HFFc6 (cell line): ENCODE results near the gene PCDH9. TPM values are rescaled to one million over a fixed set of nuclear protein-coding genes. Genes with fewer than 3 reads are reported as not detected.

Source experiments
- DNase-seq: peaks from one replicate; pipeline ENCODE4 v3.0.0-alpha.2; 2018
- H3K27ac Mint-ChIP-seq: 2 replicates; pipeline ENCODE4 v1.8.0; 2020; ENCODE audit warnings: mild to moderate bottlenecking, mixed read lengths
- H3K27me3 Mint-ChIP-seq: 2 replicates; pipeline ENCODE4 v1.8.0; 2021; ENCODE audit warnings: mild to moderate bottlenecking, moderate library complexity, mixed read lengths; ENCODE audit not compliant: insufficient read depth
- H3K36me3 Mint-ChIP-seq: 2 replicates; pipeline ENCODE4 v1.8.0; 2021; ENCODE audit warnings: low read depth, mixed read lengths
- H3K4me1 Mint-ChIP-seq: 2 replicates; pipeline ENCODE4 v1.8.0; 2020; ENCODE audit warnings: low read depth, mixed read lengths
- H3K4me3 Mint-ChIP-seq: 2 replicates; pipeline ENCODE4 v1.8.0; 2020; ENCODE audit warnings: mild to moderate bottlenecking, moderate library complexity, mixed read lengths
- H3K9me3 Mint-ChIP-seq: 2 replicates; pipeline ENCODE4 v1.8.0; 2020; ENCODE audit warnings: mild to moderate bottlenecking, mixed read lengths
- total RNA-seq, 6 experiments: library from RNA; stranded (reverse); fragmentation: NEBNext Ultra II Directional; extraction: Animal tissue kit (Norgen Biotek cat#: 25700); gene quantifications; 2 replicates in 1 of 6; 3 replicates in 5 of 6; pipeline ENCODE4 v1.2.3, GENCODE V29; 2021
- TF ChIP-seq, protein P1 (sequence below): fragments of 200-600 bp; sonication (generic); IDR thresholded peaks from 2 replicates; pipeline ENCODE4 v1.5.0; 2021; ENCODE audit warnings: antibody characterized with exemption, mild to moderate bottlenecking

PCDH9 gene
- total RNA-seq, 6 experiments from 2014 or later: 2.0 to 6.7 (median 2.6) TPM

GRCh38 chr13:66275416-66275815, 954.7 kb downstream of the PCDH9 start:
- no peak overlapping the region for H3K27ac Mint-ChIP-seq
- peaks cover 2% of the 10 kb centered on the region for H3K27me3 Mint-ChIP-seq
- H3K36me3 Mint-ChIP-seq: peaks cover 18% of the 10 kb centered on the region; the same call in 1 of the 2 replicates
- peaks cover 23% of the 10 kb centered on the region for H3K9me3 Mint-ChIP-seq
- TF ChIP-seq, protein P1, sequence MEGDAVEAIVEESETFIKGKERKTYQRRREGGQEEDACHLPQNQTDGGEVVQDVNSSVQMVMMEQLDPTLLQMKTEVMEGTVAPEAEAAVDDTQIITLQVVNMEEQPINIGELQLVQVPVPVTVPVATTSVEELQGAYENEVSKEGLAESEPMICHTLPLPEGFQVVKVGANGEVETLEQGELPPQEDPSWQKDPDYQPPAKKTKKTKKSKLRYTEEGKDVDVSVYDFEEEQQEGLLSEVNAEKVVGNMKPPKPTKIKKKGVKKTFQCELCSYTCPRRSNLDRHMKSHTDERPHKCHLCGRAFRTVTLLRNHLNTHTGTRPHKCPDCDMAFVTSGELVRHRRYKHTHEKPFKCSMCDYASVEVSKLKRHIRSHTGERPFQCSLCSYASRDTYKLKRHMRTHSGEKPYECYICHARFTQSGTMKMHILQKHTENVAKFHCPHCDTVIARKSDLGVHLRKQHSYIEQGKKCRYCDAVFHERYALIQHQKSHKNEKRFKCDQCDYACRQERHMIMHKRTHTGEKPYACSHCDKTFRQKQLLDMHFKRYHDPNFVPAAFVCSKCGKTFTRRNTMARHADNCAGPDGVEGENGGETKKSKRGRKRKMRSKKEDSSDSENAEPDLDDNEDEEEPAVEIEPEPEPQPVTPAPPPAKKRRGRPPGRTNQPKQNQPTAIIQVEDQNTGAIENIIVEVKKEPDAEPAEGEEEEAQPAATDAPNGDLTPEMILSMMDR: no peak
- no peak for DNase-seq
- H3K4me3 Mint-ChIP-seq: no peak overlapping the region
- H3K4me1 Mint-ChIP-seq: no peaks in the 10 kb centered on the region

DNA sequence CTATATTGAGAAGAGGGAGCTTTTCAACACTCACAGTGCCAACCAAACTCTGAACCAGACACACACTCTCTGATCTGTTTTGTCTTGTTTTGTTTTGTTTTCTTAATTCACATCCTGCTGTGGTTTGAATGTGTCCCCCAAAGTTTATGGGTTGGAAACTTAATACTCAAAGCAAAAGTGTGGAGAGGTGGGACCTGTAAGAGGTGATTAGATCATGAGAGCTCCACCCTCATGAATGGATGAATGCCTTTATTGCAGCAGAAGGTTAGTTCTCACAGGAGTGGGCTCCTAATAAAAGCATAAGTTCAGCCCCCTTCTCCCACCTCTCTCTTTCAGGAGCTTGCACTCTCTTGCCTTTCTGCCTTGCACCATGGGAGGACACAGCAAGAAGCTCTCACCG, 957.1 kb downstream of the PCDH9 start:
- Mint-ChIP-seq H3K9me3 (peaks cover 20% of the 10 kb centered on the region), H3K36me3 (peaks cover 14% of the 10 kb centered on the region; the same call in 1 of the 2 replicates), H3K27me3 (peaks cover 2% of the 10 kb centered on the region; the same call in 1 of the 2 replicates), H3K4me1 (no peaks in the 10 kb centered on the region), H3K27ac (no peak overlapping the region), H3K4me3 (no peak overlapping the region)
- DNase-seq: no peak
- TF ChIP-seq, protein P1: no peak

- no peak for DNase-seq
- Mint-ChIP-seq H3K4me3 (no peak overlapping the region), H3K27ac (no peak overlapping the region), H3K4me1 (peaks cover 10% of the 10 kb centered on the region), H3K27me3 (no peaks in the 10 kb centered on the region; the same call in 1 of the 2 replicates), H3K9me3 (no peaks in the 10 kb centered on the region), H3K36me3 (no peaks in the 10 kb centered on the region)
- TF ChIP-seq, protein P1: no peak
Observed at GRCh38 chr13:66266761-66267160, 963.4 kb downstream of the PCDH9 start.

DNA sequence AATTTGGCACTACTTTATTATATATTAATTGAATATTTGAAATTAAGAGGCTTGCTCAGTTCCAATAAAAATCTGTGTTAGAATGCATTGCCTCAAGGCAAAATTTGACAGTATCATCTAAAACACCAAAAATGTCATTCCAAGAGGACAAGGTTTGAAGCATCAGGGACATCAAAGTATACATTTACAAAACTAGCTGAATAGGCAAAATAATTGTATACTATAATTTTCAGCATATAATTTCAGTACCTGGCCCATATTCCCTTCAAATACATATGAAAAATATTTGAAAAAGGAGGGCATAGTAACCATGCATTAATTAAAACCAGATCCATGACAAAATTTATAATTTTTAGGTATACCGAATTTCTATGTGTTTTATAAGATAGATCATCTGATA, 963.8 kb downstream of the PCDH9 start:
- TF ChIP-seq, protein P1: no peak

DNA sequence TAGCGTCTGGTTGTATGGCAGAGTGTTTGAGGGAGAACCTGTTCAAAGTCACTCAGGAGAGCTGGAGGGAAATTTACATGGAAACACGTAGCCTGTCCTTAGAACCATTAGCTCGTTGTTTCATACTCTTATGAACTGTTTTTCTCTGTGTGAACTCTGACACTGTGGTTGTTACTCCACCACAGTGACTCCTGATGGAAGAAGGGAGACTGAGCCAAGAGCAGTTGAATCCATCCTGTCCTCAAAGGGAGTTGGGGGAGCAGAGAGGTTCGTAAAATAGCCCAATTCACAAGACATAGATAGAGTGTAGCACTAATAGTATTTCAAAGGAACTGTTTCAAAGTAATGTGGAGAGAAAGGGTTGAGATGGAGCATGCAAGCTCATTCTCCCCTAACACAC, 964.8 kb downstream of the PCDH9 start:
- TF ChIP-seq, protein P1: no peak
- Mint-ChIP-seq H3K27me3 (no peaks in the 10 kb centered on the region; the same call in 1 of the 2 replicates), H3K4me1 (peaks cover 10% of the 10 kb centered on the region), H3K4me3 (no peak overlapping the region; the same call in 1 of the 2 replicates), H3K9me3 (no peaks in the 10 kb centered on the region), H3K27ac (no peak overlapping the region), H3K36me3 (no peaks in the 10 kb centered on the region)
- DNase-seq: no peak

More for the DNA sequence above, 963.8 kb downstream of the PCDH9 start:
- Mint-ChIP-seq H3K4me3 (no peak overlapping the region), H3K36me3 (no peaks in the 10 kb centered on the region), H3K4me1 (peaks cover 10% of the 10 kb centered on the region), H3K27ac (no peak overlapping the region), H3K27me3 (no peaks in the 10 kb centered on the region; the same call in 1 of the 2 replicates), H3K9me3 (no peaks in the 10 kb centered on the region)
- no peak for DNase-seq
